GM12865 (cell line): ENCODE results near the gene GSTO2.
"Not testable (repeated sequence)": the region's sequence is repeated elsewhere in the genome, so short reads cannot be mapped to it uniquely, and the experiment has no call there.

Source experiments
- DNase-seq: peaks from one replicate; pipeline ENCODE4 v3.0.0; 2010; ENCODE audit warnings: low read depth
- H3K4me3 ChIP-seq: 2 replicates; pipeline ENCODE4 v1.5.1; 2011; ENCODE audit warnings: mild to moderate bottlenecking, low read depth, low read length, control low read depth
- TF ChIP-seq, protein P1 (sequence below): IDR thresholded peaks from 2 replicates; pipeline ENCODE4 v1.5.1; 2011; ENCODE audit warnings: low read length, control low read depth, low read depth, inconsistent platforms; ENCODE audit not compliant: insufficient read depth; ENCODE audit errors: missing control alignments

The GSTO2 gene

DNA sequence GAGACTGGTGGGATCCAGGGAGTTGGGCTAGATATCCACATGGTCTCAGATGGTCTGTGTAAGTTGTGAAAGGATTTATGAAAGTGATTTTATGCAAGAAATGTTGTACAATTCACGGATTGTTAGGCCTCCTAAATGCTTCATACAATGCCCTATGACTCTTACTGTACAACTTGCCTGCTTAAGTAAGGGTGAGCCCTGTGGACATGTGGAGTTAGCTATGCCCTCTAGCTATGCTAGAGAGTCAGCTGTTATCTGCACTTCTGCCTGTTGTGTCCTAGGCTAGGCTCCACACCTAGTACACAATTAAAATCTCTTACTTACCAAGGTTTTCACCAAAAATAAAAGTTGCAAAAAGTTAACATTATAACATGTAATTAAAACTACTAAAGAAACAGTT lies 35.2 kb upstream of the GSTO2 start:
- H3K4me3 ChIP-seq: no peak overlapping the region
- no peak for DNase-seq
- TF ChIP-seq, protein P1, sequence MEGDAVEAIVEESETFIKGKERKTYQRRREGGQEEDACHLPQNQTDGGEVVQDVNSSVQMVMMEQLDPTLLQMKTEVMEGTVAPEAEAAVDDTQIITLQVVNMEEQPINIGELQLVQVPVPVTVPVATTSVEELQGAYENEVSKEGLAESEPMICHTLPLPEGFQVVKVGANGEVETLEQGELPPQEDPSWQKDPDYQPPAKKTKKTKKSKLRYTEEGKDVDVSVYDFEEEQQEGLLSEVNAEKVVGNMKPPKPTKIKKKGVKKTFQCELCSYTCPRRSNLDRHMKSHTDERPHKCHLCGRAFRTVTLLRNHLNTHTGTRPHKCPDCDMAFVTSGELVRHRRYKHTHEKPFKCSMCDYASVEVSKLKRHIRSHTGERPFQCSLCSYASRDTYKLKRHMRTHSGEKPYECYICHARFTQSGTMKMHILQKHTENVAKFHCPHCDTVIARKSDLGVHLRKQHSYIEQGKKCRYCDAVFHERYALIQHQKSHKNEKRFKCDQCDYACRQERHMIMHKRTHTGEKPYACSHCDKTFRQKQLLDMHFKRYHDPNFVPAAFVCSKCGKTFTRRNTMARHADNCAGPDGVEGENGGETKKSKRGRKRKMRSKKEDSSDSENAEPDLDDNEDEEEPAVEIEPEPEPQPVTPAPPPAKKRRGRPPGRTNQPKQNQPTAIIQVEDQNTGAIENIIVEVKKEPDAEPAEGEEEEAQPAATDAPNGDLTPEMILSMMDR: no peak

- TF ChIP-seq, protein P1: no peak
- no peak for DNase-seq
- H3K4me3 ChIP-seq: no peak overlapping the region
These were observed 34.0 kb upstream of the GSTO2 start for GRCh38 chr10:104234934-104235333.

- DNase-seq: no peak
- H3K4me3 ChIP-seq: no peak overlapping the region
- TF ChIP-seq, protein P1: no peak
These were observed 33.2 kb upstream of the GSTO2 start for GRCh38 chr10:104235801-104236200.

- no peak for DNase-seq
- H3K4me3 ChIP-seq: no peak overlapping the region
- TF ChIP-seq, protein P1: no peak
These were observed 28.9 kb upstream of the GSTO2 start for GRCh38 chr10:104240078-104240477.

- DNase-seq: no peak
- H3K4me3 ChIP-seq: no peak overlapping the region
- TF ChIP-seq, protein P1: no peak
These were observed 26.4 kb upstream of the GSTO2 start for GRCh38 chr10:104242545-104242944.

DNA sequence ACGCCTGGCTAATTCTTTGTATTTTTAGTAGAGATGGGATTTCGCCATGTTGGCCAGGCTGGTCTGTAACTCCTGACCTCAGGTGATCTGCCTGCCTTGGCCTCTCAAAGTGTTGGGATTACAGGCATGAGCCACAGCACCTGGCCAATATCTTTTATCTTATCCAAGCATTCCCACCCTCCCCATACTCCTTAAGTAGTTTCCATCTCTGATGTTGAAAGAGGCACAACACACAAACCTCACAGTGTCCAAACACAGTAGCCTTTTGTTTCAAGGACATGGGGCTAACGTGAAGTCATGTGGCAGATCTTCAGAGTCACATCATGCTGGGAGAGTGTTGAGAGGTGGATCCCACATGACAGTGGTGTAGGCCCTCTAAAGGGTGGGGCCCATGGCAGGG lies 26.0 kb upstream of the GSTO2 start:
- not testable (repeated sequence) for DNase-seq, H3K4me3 ChIP-seq

DNA sequence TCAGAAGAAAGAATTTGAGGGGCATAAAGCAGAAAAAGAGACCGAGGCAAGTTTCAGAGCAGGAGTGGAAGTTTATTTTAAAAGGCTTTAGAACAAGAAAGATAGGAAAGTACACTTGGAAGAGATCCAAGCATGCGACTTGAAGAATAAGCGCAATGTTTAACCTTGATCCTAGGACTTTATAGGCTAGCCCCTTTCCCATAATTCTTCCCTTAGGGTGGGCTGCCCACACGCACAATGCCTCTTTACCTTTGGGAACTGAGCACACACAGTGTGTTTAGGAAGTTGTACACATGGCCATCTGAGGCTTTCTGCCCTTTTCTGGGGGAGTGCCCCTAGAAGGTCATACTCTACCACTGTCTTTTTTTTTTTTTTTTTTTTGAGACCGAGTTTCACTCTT lies 25.5 kb upstream of the GSTO2 start:
- TF ChIP-seq, protein P1: no peak
- H3K4me3 ChIP-seq: no peak overlapping the region
- no peak for DNase-seq
